GM21619 (cell line): ENCODE results near the gene NDE1.

Experiments
- ATAC-seq: cut with Tn5 transposase; IDR thresholded peaks from one replicate; pipeline ENCODE4 v1.9.1; 2021; ENCODE audit not compliant: unreplicated experiment

Gene NDE1

GRCh38 chr16:15732416-15732815 lies 82.4 kb downstream of the NDE1 start:
- ATAC-seq = no peak

- no peak for ATAC-seq
These were observed 85.6 kb downstream of the NDE1 start for GRCh38 chr16:15735610-15736009.

DNA sequence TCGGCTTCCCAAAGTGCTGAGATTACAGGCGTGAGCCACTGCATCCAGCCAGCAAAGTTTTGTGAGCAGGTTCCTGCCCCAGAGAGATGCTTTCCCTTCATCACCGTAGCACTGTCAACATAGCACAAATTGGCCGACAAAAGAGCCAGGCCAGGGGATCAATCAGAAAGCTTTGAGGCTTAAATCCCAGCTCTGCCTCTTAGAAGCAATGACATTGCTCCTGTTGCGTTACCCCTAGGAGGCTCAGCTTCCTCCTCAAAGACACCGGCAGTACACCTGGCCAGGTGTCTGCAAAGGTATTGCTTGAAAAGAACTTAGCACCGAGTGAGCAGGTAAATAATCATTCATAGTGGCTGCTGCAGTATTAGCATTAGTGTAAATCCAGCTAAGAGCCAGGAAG lies 86.5 kb downstream of the NDE1 start:
- no peak for ATAC-seq

- ATAC-seq = no peak
These were observed 87.1 kb downstream of the NDE1 start for GRCh38 chr16:15737140-15737644.

- no peak for ATAC-seq
These were observed 89.4 kb downstream of the NDE1 start for GRCh38 chr16:15739464-15739863.

DNA sequence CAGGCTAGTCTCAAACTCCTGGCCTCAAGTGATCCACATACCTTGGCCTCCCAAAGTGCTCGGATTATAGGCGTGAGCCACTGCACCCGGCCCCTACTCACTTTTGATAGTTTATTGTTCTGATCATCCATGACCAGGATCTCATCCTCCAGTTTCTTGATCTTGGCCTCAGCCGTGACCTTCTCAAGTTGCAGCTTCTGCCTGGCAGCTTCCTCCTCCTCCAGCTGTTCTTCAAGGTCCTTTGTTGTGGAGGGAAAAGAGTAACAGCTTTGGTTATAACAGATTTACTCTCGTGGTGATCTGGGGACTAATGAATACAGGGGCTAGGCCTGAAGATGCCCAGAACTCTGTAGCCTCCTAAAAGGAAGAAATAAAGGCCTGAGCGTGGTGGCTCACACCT lies 89.9 kb downstream of the NDE1 start:
- no peak for ATAC-seq

- no peak for ATAC-seq
These were observed 91.3 kb downstream of the NDE1 start for GRCh38 chr16:15741207-15741871.

DNA sequence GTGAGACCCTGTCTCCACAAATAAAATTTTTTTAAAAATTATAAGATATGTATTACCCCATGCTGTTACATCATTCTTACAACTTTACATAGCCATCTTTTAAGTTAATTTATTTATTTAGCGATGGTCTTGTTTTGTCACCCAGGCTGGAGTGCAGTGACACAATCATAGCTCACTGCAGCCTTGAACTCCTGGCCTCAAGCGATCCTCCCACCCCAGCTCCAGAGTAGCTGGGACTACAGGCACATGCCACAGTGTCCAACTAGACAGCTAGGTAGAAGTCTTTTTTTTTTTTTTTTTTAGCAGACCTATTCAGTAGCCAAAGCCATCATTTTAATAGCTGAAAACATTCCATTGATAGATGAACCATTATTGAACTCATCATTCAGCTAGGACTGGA lies 92.7 kb downstream of the NDE1 start:
- ATAC-seq = no peak

DNA sequence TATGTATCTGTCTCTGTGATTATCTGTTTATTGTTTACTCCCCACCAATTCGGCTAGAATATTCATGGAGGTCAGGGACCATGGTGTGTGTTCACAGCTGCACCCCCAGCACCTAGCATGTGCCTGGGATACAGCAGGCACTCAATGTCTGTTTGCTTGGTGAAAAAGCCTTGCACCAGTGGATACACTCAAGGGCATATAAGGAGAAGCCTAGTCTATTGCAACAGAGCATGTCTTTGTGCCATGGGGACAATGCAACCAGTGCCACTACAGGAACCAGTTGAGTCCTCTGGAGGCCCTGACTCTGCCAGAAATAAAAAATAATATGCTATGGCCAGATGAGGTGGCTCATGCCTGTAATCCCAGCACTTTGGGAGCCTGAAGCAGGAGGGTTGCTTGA lies 93.6 kb downstream of the NDE1 start:
- ATAC-seq = no peak

DNA sequence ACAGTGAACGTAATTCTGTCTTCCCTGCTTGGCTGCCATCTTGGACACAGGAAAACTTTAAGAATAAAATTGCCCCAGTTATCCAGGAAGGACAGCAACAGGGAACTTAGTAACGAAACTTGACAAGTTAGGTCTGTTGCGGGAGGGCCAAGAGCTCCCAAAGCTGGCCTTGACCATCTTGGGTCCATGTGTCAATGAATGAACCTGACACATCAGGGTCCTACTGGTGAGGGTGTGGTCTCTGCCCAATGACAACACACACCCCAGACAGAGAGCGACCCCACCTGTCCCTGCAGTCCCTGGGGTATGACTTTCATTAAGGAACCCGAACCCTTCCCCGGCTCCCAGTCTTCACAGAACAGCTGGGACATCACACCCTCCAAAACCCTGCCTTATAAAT lies 96.3 kb downstream of the NDE1 start:
- ATAC-seq = no peak

DNA sequence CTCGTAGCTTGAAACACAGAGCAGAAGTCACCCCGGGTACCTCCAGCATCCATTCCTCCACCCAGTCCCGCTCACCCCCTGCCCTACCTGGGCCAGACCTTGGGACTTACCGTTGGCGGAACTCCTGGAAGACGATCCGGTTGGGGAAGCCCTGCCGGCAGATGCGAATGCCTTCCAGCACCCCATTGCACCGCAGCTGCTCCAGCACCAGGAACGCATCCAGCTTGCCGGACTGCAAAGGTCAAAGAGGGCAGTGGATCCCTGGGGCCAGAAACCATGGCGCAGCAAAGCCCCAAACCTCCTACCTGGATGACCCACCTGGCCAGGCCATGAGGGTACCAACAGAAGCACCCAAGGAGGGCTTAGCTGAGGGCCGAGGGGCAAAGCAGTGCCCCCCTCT lies 97.9 kb downstream of the NDE1 start:
- no peak for ATAC-seq

GRCh38 chr16:15748654-15749053 lies 98.6 kb downstream of the NDE1 start:
- ATAC-seq = no peak

GRCh38 chr16:15749371-15749770 lies 99.3 kb downstream of the NDE1 start:
- no peak for ATAC-seq

DNA sequence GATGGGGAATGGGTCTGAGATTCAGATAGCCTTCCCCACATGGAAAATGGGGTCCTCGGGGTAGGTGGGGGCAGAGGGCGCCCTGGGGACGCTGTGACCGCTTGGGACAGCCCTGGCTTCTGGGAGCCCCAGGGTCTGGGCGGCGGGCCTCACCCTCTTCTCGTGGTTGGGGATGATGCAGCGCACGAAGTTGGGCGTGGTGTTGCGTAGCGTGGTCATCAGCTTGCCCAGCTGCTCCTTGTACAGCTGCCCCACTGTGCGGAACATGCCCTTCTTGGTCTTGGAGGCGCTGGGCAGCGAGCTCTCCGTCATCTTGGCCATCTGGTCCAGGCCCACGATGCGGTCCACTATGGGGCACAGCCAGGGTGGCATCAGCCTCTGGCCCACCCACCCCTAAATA lies 99.9 kb downstream of the NDE1 start:
- no peak for ATAC-seq

- no peak for ATAC-seq
These were observed 101.9 kb downstream of the NDE1 start for GRCh38 chr16:15751940-15752339.

- no peak for ATAC-seq
These were observed 102.9 kb downstream of the NDE1 start for GRCh38 chr16:15752717-15753488.

DNA sequence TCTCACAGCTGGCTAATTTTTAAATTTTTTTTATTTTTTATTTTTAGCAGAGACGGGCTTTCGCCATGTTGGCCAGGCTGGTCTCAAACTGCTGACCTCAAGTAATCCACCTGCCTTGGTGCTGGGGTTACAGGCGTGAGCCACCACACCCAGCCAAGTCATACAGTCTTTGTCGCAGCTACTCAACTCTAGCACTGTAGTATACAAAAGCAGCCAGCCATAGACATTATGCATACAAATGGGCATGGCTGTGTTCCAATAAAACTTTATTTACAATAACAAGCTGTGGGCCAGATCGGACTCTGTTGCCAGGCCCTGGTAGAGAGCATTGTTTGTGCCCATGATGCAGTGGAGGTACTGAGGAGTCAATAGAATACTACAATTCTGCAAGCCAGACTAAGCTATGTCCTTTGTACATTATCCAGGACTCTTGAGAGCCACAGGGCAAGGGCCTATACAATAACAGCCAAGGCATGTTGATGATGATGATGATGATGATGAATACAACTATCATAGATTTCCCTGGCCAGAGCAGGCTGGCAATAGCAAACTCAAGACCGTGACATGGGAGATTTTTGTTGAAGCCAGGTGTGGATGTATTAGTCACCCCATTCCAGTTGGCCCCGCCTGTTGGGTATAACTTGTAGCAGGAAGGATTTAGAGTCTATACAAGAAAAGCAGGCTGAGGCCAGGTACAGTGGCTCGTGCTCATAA lies 104.9 kb downstream of the NDE1 start:
- no peak for ATAC-seq

DNA sequence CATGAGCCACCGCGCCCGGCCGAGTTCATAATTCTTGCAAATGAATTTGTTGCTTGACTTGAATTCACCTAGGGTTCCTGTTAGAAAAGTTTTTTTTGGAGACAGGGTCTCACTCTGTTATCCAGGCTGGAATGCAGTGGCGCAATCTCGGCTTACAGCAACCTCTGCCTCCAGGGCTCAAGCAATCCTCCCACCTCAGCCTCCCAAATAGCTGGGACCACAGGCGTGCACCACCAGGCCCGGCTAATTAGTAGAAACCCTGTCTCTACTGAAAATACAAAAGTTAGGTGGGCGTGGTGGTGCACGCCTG lies 107.0 kb downstream of the NDE1 start:
- ATAC-seq = no peak

DNA sequence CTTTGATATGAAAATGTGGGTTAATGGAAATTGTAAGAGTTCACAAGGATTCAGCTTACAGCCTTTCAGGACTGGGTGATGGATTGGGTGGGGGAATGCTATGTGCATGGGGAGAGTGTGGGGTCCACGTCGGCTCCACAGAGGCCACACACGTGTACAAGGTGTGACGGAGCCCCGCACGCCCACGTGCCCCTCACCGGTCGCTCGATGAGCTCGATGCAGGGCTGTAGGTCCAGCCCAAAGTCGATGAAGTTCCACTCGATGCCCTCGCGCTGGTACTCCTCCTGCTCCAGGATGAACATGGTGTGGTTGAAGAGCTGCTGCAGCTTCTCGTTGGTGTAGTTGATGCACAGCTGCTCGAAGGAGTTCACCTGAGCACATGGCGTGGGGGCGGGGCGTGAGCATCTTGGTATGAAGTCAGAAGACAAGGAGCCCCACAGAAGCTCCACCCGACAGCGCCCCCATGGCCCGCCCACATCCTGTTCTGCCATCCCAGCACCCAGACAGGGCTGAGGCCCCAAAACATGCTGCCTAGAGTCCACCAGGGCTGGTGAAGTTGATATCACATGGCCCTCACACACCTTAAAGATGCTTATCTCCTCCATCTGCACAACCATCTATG lies 107.7 kb downstream of the NDE1 start:
- ATAC-seq = no peak

DNA sequence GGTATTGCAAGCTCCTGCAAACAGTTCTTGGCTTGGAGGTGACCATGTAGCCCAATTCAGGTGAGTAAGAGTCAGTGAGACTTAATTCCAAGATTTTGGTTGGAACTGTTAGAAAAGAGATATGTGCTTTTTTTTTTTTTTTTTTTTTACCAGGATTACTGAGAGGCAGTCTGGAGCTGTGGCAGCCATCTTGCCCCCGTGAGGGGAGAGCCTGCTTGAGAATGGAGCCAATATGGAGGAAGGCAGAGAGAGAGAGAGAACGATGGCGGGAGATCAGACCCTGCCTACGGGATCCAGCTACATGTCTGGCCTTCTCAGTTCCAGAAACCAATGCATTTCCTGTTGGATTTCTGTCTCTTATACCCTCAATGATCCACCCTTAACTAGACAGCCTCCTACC lies 109.0 kb downstream of the NDE1 start:
- ATAC-seq = no peak

- ATAC-seq = no peak
These were observed 110.1 kb downstream of the NDE1 start for GRCh38 chr16:15760129-15760528.

DNA sequence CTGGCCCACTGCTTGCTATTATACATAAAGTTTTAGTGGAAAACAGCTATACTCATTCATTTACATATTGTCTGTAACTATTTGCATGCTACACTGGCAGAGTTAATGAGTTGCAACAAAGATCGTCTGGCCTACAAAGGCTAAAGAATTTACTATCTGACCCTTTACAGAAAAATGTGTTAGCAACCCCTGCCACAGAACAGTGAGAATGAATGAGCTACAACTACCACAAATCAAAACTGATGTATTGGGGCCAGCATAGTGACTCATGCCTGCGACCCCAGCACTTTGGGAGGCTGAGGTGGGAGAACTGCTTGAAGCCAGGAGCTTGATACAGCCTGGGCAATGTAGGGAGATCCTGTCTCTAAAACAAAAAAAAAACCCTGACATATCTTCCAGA lies 114.1 kb downstream of the NDE1 start:
- ATAC-seq = no peak
